Muscle of back (tissue), 11 donors: ENCODE data around the gene TRPM3. TPM values are rescaled to one million over a fixed set of nuclear protein-coding genes. Genes with fewer than 3 reads are reported as not detected.
"Not testable (repeated sequence)": the region's sequence is repeated elsewhere in the genome, so short reads cannot be mapped to it uniquely, and the experiment has no call there.

Experiments
- DNase-seq, 3 donors: peaks; one replicate each; pipeline versions ENCODE4 v3.0.0 to v3.0.0-alpha.2; 2013
- polyA plus RNA-seq, 10 donors: library from polyadenylated mRNA; unstranded; fragments of 120-200 nt; gene quantifications; one replicate each; pipeline ENCODE4 v1.2.1, GENCODE V29; 2013; ENCODE audit not compliant: insufficient read length in 10 of 10

The TRPM3 gene
- polyA plus RNA-seq, 10 donors, result 0.13 to 0.67 (median 0.31) TPM

GRCh38 chr9:70761139-70761670 lies 360.2 kb downstream of the TRPM3 start:
- DNase-seq, result no peak

GRCh38 chr9:70760228-70760627 lies 361.2 kb downstream of the TRPM3 start:
- DNase-seq, result no peak

- DNase-seq, result no peak
Observed at GRCh38 chr9:70753311-70753710, 368.1 kb downstream of the TRPM3 start.

- DNase-seq, result no peak
Observed at GRCh38 chr9:70749066-70749465, 372.4 kb downstream of the TRPM3 start.

GRCh38 chr9:70747261-70747718 lies 374.1 kb downstream of the TRPM3 start:
- DNase-seq, result peak in 2 of 3 donors; percentile 8 to 16

GRCh38 chr9:70746760-70747159 lies 374.7 kb downstream of the TRPM3 start:
- DNase-seq, result peak in 1 of 3 donors; percentile 14

GRCh38 chr9:70746316-70746715 lies 375.1 kb downstream of the TRPM3 start:
- no peak for DNase-seq

- DNase-seq, result not testable (repeated sequence)
Observed at GRCh38 chr9:70724794-70725193, 396.6 kb downstream of the TRPM3 start.

GRCh38 chr9:70724025-70724424 lies 397.4 kb downstream of the TRPM3 start:
- not testable (repeated sequence) for DNase-seq

- not testable (repeated sequence) for DNase-seq
Observed at GRCh38 chr9:70706797-70707196, 414.6 kb downstream of the TRPM3 start.

GRCh38 chr9:70701163-70701562 lies 420.3 kb downstream of the TRPM3 start:
- DNase-seq, result no peak

- no peak for DNase-seq
Observed at GRCh38 chr9:70696694-70697335, 424.6 kb downstream of the TRPM3 start.

- no peak for DNase-seq
Observed at GRCh38 chr9:70694758-70695157, 426.7 kb downstream of the TRPM3 start.

- DNase-seq, result no peak
Observed at GRCh38 chr9:70693186-70693585, 428.2 kb downstream of the TRPM3 start.

GRCh38 chr9:70692431-70692830 lies 429.0 kb downstream of the TRPM3 start:
- DNase-seq, result no peak

- DNase-seq, result no peak
Observed at GRCh38 chr9:70688704-70689103, 432.7 kb downstream of the TRPM3 start.

GRCh38 chr9:70683841-70684240 lies 437.6 kb downstream of the TRPM3 start:
- DNase-seq, result no peak

GRCh38 chr9:70682298-70682697 lies 439.1 kb downstream of the TRPM3 start:
- DNase-seq, result no peak

- no peak for DNase-seq
Observed at GRCh38 chr9:70679845-70680244, 441.6 kb downstream of the TRPM3 start.

GRCh38 chr9:70678153-70678552 lies 443.3 kb downstream of the TRPM3 start:
- no peak for DNase-seq

GRCh38 chr9:70677055-70677735 lies 444.2 kb downstream of the TRPM3 start:
- no peak for DNase-seq

- DNase-seq, result no peak
Observed at GRCh38 chr9:70675868-70676370, 445.5 kb downstream of the TRPM3 start.

- DNase-seq, result no peak
Observed at GRCh38 chr9:70673844-70674243, 447.6 kb downstream of the TRPM3 start.
